IMR-90 (cell line): ENCODE data around the gene DCTD. TPM values are rescaled to one million over a fixed set of nuclear protein-coding genes. Genes with fewer than 3 reads are reported as not detected.

Experiments
- ATAC-seq: fragments of 200-7000 bp; cut with Tn5 transposase; 2 replicates; pipeline ENCODE4 v1.9.1; 2020; ENCODE audit warnings: low read depth, mild to moderate bottlenecking, moderate library complexity
- BruUV-seq: library from RNA; stranded (reverse); fragments of 400-500 nt; replicated peaks from 2 replicates; lab custom pipeline; 2021; lab: Mats Ljungman, UMichigan
- CTCF ChIA-PET: fragments of 300-600 bp; formaldehyde crosslinking; extraction: SDS; loops from one replicate; lab custom pipeline; 2021; ENCODE audit warnings: antibody characterized with exemption; lab: Yijun Ruan, JAX
- POLR2A ChIA-PET: fragments of 300-600 bp; sonication (Branson Sonifier 250); formaldehyde crosslinking; loops from one replicate; lab custom pipeline; 2022; ENCODE audit warnings: antibody characterized with exemption; ENCODE audit not compliant: unreplicated experiment; lab: Charles Lee
- DNase-seq: peaks from one replicate; pipeline ENCODE4 v3.0.0; 2013
- H2AFZ ChIP-seq: replicated peaks from 2 replicates; pipeline ENCODE3; 2013; ENCODE audit warnings: low read length, mild to moderate bottlenecking; ENCODE audit not compliant: poor library complexity
- H2AK5ac ChIP-seq: 2 replicates; pipeline ENCODE4 v1.6.1; 2013; ENCODE audit warnings: low read depth, low read length, inconsistent platforms
- H2AK9ac ChIP-seq: replicated peaks from 2 replicates; pipeline ENCODE3; 2013; ENCODE audit warnings: mild to moderate bottlenecking, low read depth, low read length, moderate library complexity; ENCODE audit not compliant: poor library complexity
- H2BK120ac ChIP-seq: 2 replicates; pipeline ENCODE4 v1.6.1; 2013; ENCODE audit warnings: low read depth, low read length, inconsistent platforms
- H2BK15ac ChIP-seq: 3 replicates; pipeline ENCODE4 v1.6.1; 2013; ENCODE audit warnings: low read depth, low read length, inconsistent platforms
- H2BK20ac ChIP-seq: 2 replicates; pipeline ENCODE4 v1.6.1; 2013; ENCODE audit warnings: low read depth, mild to moderate bottlenecking, inconsistent platforms, low read length, moderate library complexity
- H2BK5ac ChIP-seq: 2 replicates; pipeline ENCODE4 v1.6.1; 2013; ENCODE audit warnings: mild to moderate bottlenecking, low read depth, low read length, inconsistent platforms; ENCODE audit not compliant: poor library complexity, severe bottlenecking
- H3K14ac ChIP-seq: replicated peaks from 2 replicates; pipeline ENCODE4 v1.6.1; 2013; ENCODE audit warnings: low read depth, low read length, inconsistent platforms
- H3K18ac ChIP-seq: 2 replicates; pipeline ENCODE4 v1.6.1; 2013; ENCODE audit warnings: low read depth, low read length, control low read depth
- H3K23ac ChIP-seq: 2 replicates; pipeline ENCODE4 v1.6.1; 2013; ENCODE audit warnings: low read depth, low read length, inconsistent platforms
- H3K27ac ChIP-seq: 2 replicates; pipeline ENCODE4 v1.5.1; 2013; ENCODE audit warnings: mild to moderate bottlenecking, control low read depth, low read length; ENCODE audit not compliant: insufficient read depth
- H3K27me3 ChIP-seq: 2 replicates; pipeline ENCODE4 v1.6.1; 2013; ENCODE audit warnings: low read length; ENCODE audit not compliant: control insufficient read depth, insufficient read depth
- H3K36me3 ChIP-seq: 2 replicates; pipeline ENCODE4 v1.6.1; 2013; ENCODE audit warnings: low read length, mixed read lengths; ENCODE audit not compliant: control insufficient read depth, insufficient read depth
- H3K4ac ChIP-seq: 2 replicates; pipeline ENCODE4 v1.6.1; 2013; ENCODE audit warnings: low read depth, low read length, inconsistent platforms
- H3K4me1 ChIP-seq: 2 replicates; pipeline ENCODE4 v1.6.1; 2013; ENCODE audit warnings: low read length, mixed read lengths; ENCODE audit not compliant: control insufficient read depth, insufficient read depth
- H3K4me2 ChIP-seq: 2 replicates; pipeline ENCODE4 v1.6.1; 2013; ENCODE audit warnings: low read depth, mild to moderate bottlenecking, control low read depth, low read length, moderate library complexity
- H3K4me3 ChIP-seq: 2 replicates; pipeline ENCODE4 v1.5.1; 2013; ENCODE audit warnings: low read depth, mild to moderate bottlenecking, control low read depth, low read length, moderate library complexity; ENCODE audit not compliant: insufficient read depth
- H3K56ac ChIP-seq: 2 replicates; pipeline ENCODE4 v1.6.1; 2013; ENCODE audit warnings: low read length, inconsistent platforms; ENCODE audit not compliant: insufficient read depth; ENCODE audit errors: extremely low read depth
- H3K79me1 ChIP-seq, 2 experiments: 2 replicates each; pipeline ENCODE4 v1.6.1; 2013; ENCODE audit warnings: low read length in 2 of 2, inconsistent platforms in 1 of 2, low read depth in 1 of 2
- H3K9ac ChIP-seq: 2 replicates; pipeline ENCODE4 v1.6.1; 2013; ENCODE audit warnings: low read depth, low read length, control low read depth
- H3K9me1 ChIP-seq: 2 replicates; pipeline ENCODE4 v1.6.1; 2013; ENCODE audit warnings: low read length, inconsistent platforms; ENCODE audit not compliant: insufficient read depth
- H3K9me3 ChIP-seq: 2 replicates; pipeline ENCODE4 v1.6.1; 2013; ENCODE audit warnings: low read length; ENCODE audit not compliant: control insufficient read depth, insufficient read depth
- H4K20me1 ChIP-seq: 2 replicates; pipeline ENCODE4 v1.6.1; 2013; ENCODE audit warnings: low read length, inconsistent platforms; ENCODE audit not compliant: insufficient read depth
- H4K5ac ChIP-seq: 2 replicates; pipeline ENCODE4 v1.6.1; 2013; ENCODE audit warnings: mild to moderate bottlenecking, low read depth, low read length, control low read depth
- H4K8ac ChIP-seq, 2 experiments: 2 replicates each; pipeline ENCODE4 v1.6.1; 2013; ENCODE audit warnings: low read depth in 2 of 2, low read length in 2 of 2, control low read depth in 1 of 2, inconsistent platforms in 1 of 2
- H4K91ac ChIP-seq: 2 replicates; pipeline ENCODE4 v1.6.1; 2013; ENCODE audit warnings: low read depth, low read length, inconsistent platforms; ENCODE audit not compliant: insufficient read depth
- BHLHE40 ChIP-seq: fragments of 150-350 bp; IDR thresholded peaks from 2 replicates; pipeline ENCODE4 v1.6.1; 2016; ENCODE audit warnings: mild to moderate bottlenecking, low read depth, low read length
- CEBPB ChIP-seq: IDR thresholded peaks from 2 replicates; pipeline ENCODE4 v1.6.1; 2012; ENCODE audit warnings: low read depth, low read length, improper control_type of control experiment
- CHD1 ChIP-seq: IDR thresholded peaks from 2 replicates; pipeline ENCODE4 v1.6.1; 2012; ENCODE audit warnings: low read depth, low read length, improper control_type of control experiment
- ELK1 ChIP-seq: fragments of 150-350 bp; IDR thresholded peaks from 2 replicates; pipeline ENCODE4 v1.6.1; 2016; ENCODE audit warnings: low read depth, mild to moderate bottlenecking, low read length, moderate library complexity, borderline replicate concordance
- FOS ChIP-seq: fragments of 150-350 bp; IDR thresholded peaks from 2 replicates; pipeline ENCODE4 v1.6.1; 2016; ENCODE audit warnings: low read depth, low read length
- MAFK ChIP-seq: IDR thresholded peaks from 2 replicates; pipeline ENCODE4 v1.6.1; 2012; ENCODE audit warnings: low read depth, low read length, improper control_type of control experiment
- MAZ ChIP-seq: IDR thresholded peaks from 2 replicates; pipeline ENCODE4 v1.6.1; 2012; ENCODE audit warnings: low read depth, mild to moderate bottlenecking, low read length, improper control_type of control experiment, moderate library complexity, borderline replicate concordance
- MXI1 ChIP-seq: IDR thresholded peaks from 2 replicates; pipeline ENCODE4 v1.6.1; 2012; ENCODE audit warnings: low read depth, mild to moderate bottlenecking, low read length, moderate library complexity, borderline replicate concordance
- NFE2L2 ChIP-seq: fragments of 150-350 bp; IDR thresholded peaks from 2 replicates; pipeline ENCODE4 v1.6.1; 2016; ENCODE audit warnings: low read depth, mild to moderate bottlenecking, low read length
- POLR2A ChIP-seq: IDR thresholded peaks from 2 replicates; pipeline ENCODE4 v1.6.1; 2012; ENCODE audit warnings: mild to moderate bottlenecking, low read depth, low read length
- RAD21 ChIP-seq: IDR thresholded peaks from 2 replicates; pipeline ENCODE4 v1.6.1; 2012; ENCODE audit warnings: low read length, improper control_type of control experiment
- RFX5 ChIP-seq: IDR thresholded peaks from 2 replicates; pipeline ENCODE4 v1.8.0; 2012; ENCODE audit warnings: low read depth, mild to moderate bottlenecking, low read length, moderate library complexity
- SMC3 ChIP-seq: fragments of 150-350 bp; IDR thresholded peaks from 2 replicates; pipeline ENCODE4 v1.6.1; 2016; ENCODE audit warnings: low read depth, mild to moderate bottlenecking, antibody characterized with exemption, low read length, moderate library complexity
- USF2 ChIP-seq: fragments of 150-350 bp; IDR thresholded peaks from 2 replicates; pipeline ENCODE4 v1.6.1; 2017; ENCODE audit warnings: mild to moderate bottlenecking, antibody characterized with exemption, low read length, low read depth
- WGBS, 2 experiments: methylation state at CpG; one replicate each; pipeline versions ENCODE4 v1.1.5 to v1.1.7; 2013; ENCODE audit warnings: missing lambda C conversion rate in 2 of 2; ENCODE audit not compliant: insufficient read length in 1 of 2; ENCODE audit errors: extremely low coverage in 2 of 2; 5-methylcytosine and 5-hydroxymethylcytosine counted together
- dilution Hi-C: fragments of 300-500 bp; cut with HindIII; formaldehyde crosslinking; loops from one replicate; pipeline ENCODE4 v1.14.3; 2018; ENCODE audit warnings: low sequenced_read_pairs; ENCODE audit not compliant: unreplicated experiment
- in situ Hi-C: fragments of 300-500 bp; cut with MboI; formaldehyde crosslinking; loops from 3 replicates; pipeline ENCODE4 v1.14.3; 2019; ENCODE audit warnings: low sequenced_read_pairs, inconsistent platforms, mixed read lengths
- intact Hi-C: fragments of 100-400 bp; cut with micrococcal nuclease; formaldehyde crosslinking; loops from 2 replicates; pipeline ENCODE4 v1.10.0; 2022
- polyA plus RNA-seq, 3 experiments: library from polyadenylated mRNA; depleted of rRNA; stranded (reverse); fragments of >200 nt; gene quantifications; 2 replicates each; pipeline ENCODE4 v1.2.3, GENCODE V29; 2012; ENCODE audit warnings: low replicate concordance in 1 of 3
- total RNA-seq: library from RNA; depleted of rRNA; stranded (reverse); fragments of >200 nt; gene quantifications from 2 replicates; pipeline ENCODE4 v1.2.3, GENCODE V29; 2012
- TF ChIP-seq, protein P1 (sequence below): conservative IDR thresholded peaks from 2 replicates; pipeline ENCODE4 v1.5.1; 2012; ENCODE audit warnings: mild to moderate bottlenecking, low read depth, low read length, improper control_type of control experiment

Gene DCTD
- total and polyA plus RNA-seq, 2 of the 4 experiments (the other 2 are of a cell fraction): 90.3 to 127 TPM

GRCh38 chr4:182897601-182898478 is 19.3 kb downstream of the DCTD start:
- Histone ChIP-seq H3K23ac (no peak overlapping the region), H3K4me3 (no peak overlapping the region), H2BK120ac (no peak overlapping the region), H4K91ac (no peak overlapping the region), H3K18ac (no peak overlapping the region), H3K36me3 (peaks cover 46% of the 10 kb centered on the region), H4K20me1 (peaks cover 3% of the 10 kb centered on the region; the same call in 1 of the 2 replicates), H2AFZ (no peak overlapping the region), H3K14ac (no peak overlapping the region), H3K9me3 (no peaks in the 10 kb centered on the region), H4K5ac (no peak overlapping the region), H3K56ac (no peak overlapping the region), H3K27ac (no peak overlapping the region), H2BK20ac (no peak overlapping the region), H3K4me1 (no peaks in the 10 kb centered on the region), H2BK15ac (no peak overlapping the region), H2BK5ac (no peak overlapping the region), H3K9ac (no peak overlapping the region), H2AK9ac (no peak overlapping the region), H3K27me3 (no peaks in the 10 kb centered on the region), H3K79me1 (peaks cover 22 to 51% of the 10 kb centered on the region in 2 experiments), H2AK5ac (no peak overlapping the region), H3K9me1 (peaks cover 4% of the 10 kb centered on the region; the same call in 1 of the 2 replicates), H3K4me2 (no peak overlapping the region), H4K8ac (no peak overlapping the region), H3K4ac (no peak overlapping the region)
- ATAC-seq (no peak), DNase-seq (no peak)
- CTCF ChIA-PET: no interaction called here
- dilution Hi-C loops: no loop called here
- in situ Hi-C loops: no loop called here
- POLR2A ChIA-PET: interaction anchor here (1.1 kb wide), 1 partner anchor 19 kb away, joined by 4 read pairs; no protein-coding TSS in a partner anchor
- BruUV-seq: no TSS peak
- WGBS, 2 experiments: 94% methylated on average over 6 of the region's 20 CpGs; no CpG with 5 or more reads in 1 of the 2 experiments
- intact Hi-C loops: no loop called here
- TF ChIP-seq BHLHE40 (no peak), RFX5 (no peak), SMC3 (no peak), MXI1 (no peak), CEBPB (no peak), FOS (no peak), POLR2A (no peak), USF2 (no peak), NFE2L2 (no peak), MAZ (no peak), RAD21 (no peak), ELK1 (no peak), MAFK (no peak), CHD1 (no peak)
- TF ChIP-seq, protein P1, sequence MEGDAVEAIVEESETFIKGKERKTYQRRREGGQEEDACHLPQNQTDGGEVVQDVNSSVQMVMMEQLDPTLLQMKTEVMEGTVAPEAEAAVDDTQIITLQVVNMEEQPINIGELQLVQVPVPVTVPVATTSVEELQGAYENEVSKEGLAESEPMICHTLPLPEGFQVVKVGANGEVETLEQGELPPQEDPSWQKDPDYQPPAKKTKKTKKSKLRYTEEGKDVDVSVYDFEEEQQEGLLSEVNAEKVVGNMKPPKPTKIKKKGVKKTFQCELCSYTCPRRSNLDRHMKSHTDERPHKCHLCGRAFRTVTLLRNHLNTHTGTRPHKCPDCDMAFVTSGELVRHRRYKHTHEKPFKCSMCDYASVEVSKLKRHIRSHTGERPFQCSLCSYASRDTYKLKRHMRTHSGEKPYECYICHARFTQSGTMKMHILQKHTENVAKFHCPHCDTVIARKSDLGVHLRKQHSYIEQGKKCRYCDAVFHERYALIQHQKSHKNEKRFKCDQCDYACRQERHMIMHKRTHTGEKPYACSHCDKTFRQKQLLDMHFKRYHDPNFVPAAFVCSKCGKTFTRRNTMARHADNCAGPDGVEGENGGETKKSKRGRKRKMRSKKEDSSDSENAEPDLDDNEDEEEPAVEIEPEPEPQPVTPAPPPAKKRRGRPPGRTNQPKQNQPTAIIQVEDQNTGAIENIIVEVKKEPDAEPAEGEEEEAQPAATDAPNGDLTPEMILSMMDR: no peak
